Measurements from ENCODE around the gene IL18. TPM values are rescaled to one million over a fixed set of nuclear protein-coding genes. Genes with fewer than 3 reads are reported as not detected.
"Not testable (repeated sequence)": the region's sequence is repeated elsewhere in the genome, so short reads cannot be mapped to it uniquely, and the experiment has no call there.

Gene IL18
- total RNA-seq, 4 donors from 2014 or later, result 161 to 329 (median 184) TPM

- Histone ChIP-seq H3K9me3 (no peaks in the 10 kb centered on the region), H3K36me3 (peaks cover 3% of the 10 kb centered on the region), H3K4me1 (no peaks in the 10 kb centered on the region), H3K4me3 (no peak overlapping the region), H3K27me3 (no peaks in the 10 kb centered on the region), H3K27ac (no peak overlapping the region)
- no peak for DNase-seq (ENCODE audit: low spot score in 2 of 2)
- TF ChIP-seq CTCF (IDR thresholded peaks at IDR 0.05) (no peak), EP300 (IDR thresholded peaks at IDR 0.05) (no peak), POLR2A (IDR thresholded peaks at IDR 0.05) (no peak), POLR2AphosphoS5 (IDR thresholded peaks at IDR 0.05) (no peak)
- WGBS, result 97% methylated on average over 23 of the region's 23 CpGs
These were observed 42.2 kb upstream of the IL18 start for GRCh38 chr11:112206071-112206470.

- H3K4me3 ChIP-seq, result no peak overlapping the region
- no peaks in the 10 kb centered on the region for H3K36me3 ChIP-seq
- H3K27me3 ChIP-seq, result no peaks in the 10 kb centered on the region
- H3K4me1 ChIP-seq, result peaks cover 6% of the 10 kb centered on the region
- H3K27ac ChIP-seq, result no peak overlapping the region
- DNase-seq (ENCODE audit: low spot score in 2 of 2), result no peak
- H3K9me3 ChIP-seq, result no peaks in the 10 kb centered on the region
- 24% methylated on average over 2 of the region's 2 CpGs for WGBS
- TF ChIP-seq POLR2A (IDR thresholded peaks at IDR 0.05) (no peak), CTCF (IDR thresholded peaks at IDR 0.05) (no peak), EP300 (IDR thresholded peaks at IDR 0.05) (no peak), POLR2AphosphoS5 (IDR thresholded peaks at IDR 0.05) (no peak)
These were observed 36.4 kb upstream of the IL18 start for GRCh38 chr11:112200252-112200651.

- WGBS, result 75% methylated on average over 4 of the region's 4 CpGs
- H3K27me3 ChIP-seq; H3K9me3 ChIP-seq; H3K4me1 ChIP-seq; H3K36me3 ChIP-seq; H3K4me3 ChIP-seq; H3K27ac ChIP-seq; DNase-seq (ENCODE audit: low spot score in 2 of 2): not testable (repeated sequence)
These were observed 35.2 kb upstream of the IL18 start for GRCh38 chr11:112199101-112199500.

- DNase-seq (ENCODE audit: low spot score in 2 of 2), result no peak
- WGBS, result 95% methylated on average over 2 of the region's 2 CpGs
- no peak overlapping the region for H3K4me3 ChIP-seq
- H3K27me3 ChIP-seq, result no peaks in the 10 kb centered on the region
- peaks cover 6% of the 10 kb centered on the region for H3K4me1 ChIP-seq
- no peak for TF ChIP-seq POLR2A (IDR thresholded peaks at IDR 0.05)
- TF ChIP-seq POLR2AphosphoS5 (IDR thresholded peaks at IDR 0.05), result no peak
- no peak for TF ChIP-seq CTCF (IDR thresholded peaks at IDR 0.05)
- no peak for TF ChIP-seq EP300 (IDR thresholded peaks at IDR 0.05)
- H3K9me3 ChIP-seq, result no peaks in the 10 kb centered on the region
- H3K27ac ChIP-seq, result no peak overlapping the region
- H3K36me3 ChIP-seq, result no peaks in the 10 kb centered on the region
These were observed 32.7 kb upstream of the IL18 start for GRCh38 chr11:112196519-112197087.

GRCh38 chr11:112195951-112196351, 32.1 kb upstream of the IL18 start:
- TF ChIP-seq POLR2AphosphoS5 (IDR thresholded peaks at IDR 0.05) (no peak), POLR2A (IDR thresholded peaks at IDR 0.05) (no peak), CTCF (IDR thresholded peaks at IDR 0.05) (no peak), EP300 (IDR thresholded peaks at IDR 0.05) (no peak)
- H3K9me3 ChIP-seq, result no peaks in the 10 kb centered on the region
- no peak for DNase-seq (ENCODE audit: low spot score in 2 of 2)
- H3K27me3 ChIP-seq, result no peaks in the 10 kb centered on the region
- H3K4me3 ChIP-seq, result no peak overlapping the region
- H3K4me1 ChIP-seq, result peaks cover 6% of the 10 kb centered on the region
- 24% methylated on average over 2 of the region's 2 CpGs for WGBS
- H3K27ac ChIP-seq, result peak overlapping the region; percentile 20
- H3K36me3 ChIP-seq, result no peaks in the 10 kb centered on the region

- WGBS, result 56% methylated on average over 11 of the region's 11 CpGs
- not testable (repeated sequence) for DNase-seq (ENCODE audit: low spot score in 2 of 2)
These were observed 31.2 kb upstream of the IL18 start for GRCh38 chr11:112195113-112195512.

More at GRCh38 chr11:112195113-112195512, 31.2 kb upstream of the IL18 start:
- not testable (repeated sequence) for H3K4me3 ChIP-seq, H3K36me3 ChIP-seq, H3K4me1 ChIP-seq, H3K27ac ChIP-seq, H3K27me3 ChIP-seq, H3K9me3 ChIP-seq

Measured in suprapubic skin (tissue), 4 donors.